GM10248 (cell line): ENCODE data around the gene RAD51B.

ENCODE experiments used
- CTCF ChIA-PET: fragments of 300-600 bp; sonication (Branson Sonifier 250); formaldehyde crosslinking; extraction: SDS; loops from one replicate; lab custom pipeline; 2021; ENCODE audit warnings: antibody characterized with exemption; lab: Yijun Ruan, JAX
- POLR2A ChIA-PET: fragments of 350-650 bp; sonication (Branson Sonifier 250); formaldehyde crosslinking; extraction: SDS; loops from one replicate; lab custom pipeline; 2020; ENCODE audit warnings: antibody characterized with exemption; lab: Yijun Ruan, JAX
- DNase-seq: peaks from one replicate; pipeline ENCODE4 v3.0.0; 2012; ENCODE audit errors: extremely low spot score
- TF ChIP-seq, protein P1 (sequence below): IDR thresholded peaks from 2 replicates; pipeline ENCODE4 v1.5.1; 2012; ENCODE audit warnings: mild to moderate bottlenecking, low read depth; ENCODE audit errors: extremely low read depth, missing control alignments, control extremely low read depth

RAD51B gene

GRCh38 chr14:68482018-68482417 lies 662.4 kb downstream of the RAD51B start:
- ChIA-PET CTCF (no interaction called here), POLR2A (no interaction called here)
- TF ChIP-seq, protein P1, sequence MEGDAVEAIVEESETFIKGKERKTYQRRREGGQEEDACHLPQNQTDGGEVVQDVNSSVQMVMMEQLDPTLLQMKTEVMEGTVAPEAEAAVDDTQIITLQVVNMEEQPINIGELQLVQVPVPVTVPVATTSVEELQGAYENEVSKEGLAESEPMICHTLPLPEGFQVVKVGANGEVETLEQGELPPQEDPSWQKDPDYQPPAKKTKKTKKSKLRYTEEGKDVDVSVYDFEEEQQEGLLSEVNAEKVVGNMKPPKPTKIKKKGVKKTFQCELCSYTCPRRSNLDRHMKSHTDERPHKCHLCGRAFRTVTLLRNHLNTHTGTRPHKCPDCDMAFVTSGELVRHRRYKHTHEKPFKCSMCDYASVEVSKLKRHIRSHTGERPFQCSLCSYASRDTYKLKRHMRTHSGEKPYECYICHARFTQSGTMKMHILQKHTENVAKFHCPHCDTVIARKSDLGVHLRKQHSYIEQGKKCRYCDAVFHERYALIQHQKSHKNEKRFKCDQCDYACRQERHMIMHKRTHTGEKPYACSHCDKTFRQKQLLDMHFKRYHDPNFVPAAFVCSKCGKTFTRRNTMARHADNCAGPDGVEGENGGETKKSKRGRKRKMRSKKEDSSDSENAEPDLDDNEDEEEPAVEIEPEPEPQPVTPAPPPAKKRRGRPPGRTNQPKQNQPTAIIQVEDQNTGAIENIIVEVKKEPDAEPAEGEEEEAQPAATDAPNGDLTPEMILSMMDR, result no peak
- DNase-seq, result no peak

DNA sequence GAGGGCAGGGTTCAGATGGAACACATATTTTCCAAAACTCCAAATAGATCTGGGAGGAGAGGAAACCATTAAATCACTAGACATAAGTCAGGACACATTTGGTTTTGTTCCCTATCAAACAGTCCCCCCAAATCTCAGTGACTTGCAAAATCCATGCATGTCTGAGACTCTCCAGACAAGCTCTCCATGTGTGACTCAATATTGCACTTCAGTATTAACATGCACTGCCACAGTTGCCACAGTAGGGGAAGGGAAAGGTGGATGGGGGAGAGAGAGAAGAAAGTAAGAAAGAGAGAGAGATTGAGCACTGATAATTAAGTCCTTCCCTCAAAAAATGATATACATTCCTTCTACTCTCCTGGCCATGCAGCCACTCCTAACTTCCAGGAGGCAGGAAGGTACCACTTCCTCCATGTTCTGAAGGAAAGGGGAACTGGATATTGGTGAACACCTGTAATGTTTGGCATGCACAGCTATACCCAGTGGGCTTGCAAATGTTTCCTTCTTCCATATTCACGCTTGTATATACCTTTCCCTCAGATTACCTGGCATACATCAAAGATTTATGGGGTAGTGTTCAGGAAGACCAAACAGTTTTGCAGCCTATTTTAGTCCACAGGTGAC lies 663.3 kb downstream of the RAD51B start:
- ChIA-PET POLR2A (no interaction called here), CTCF (interaction anchor here (1.1 to 2.6 kb wide), 4 partner anchors 7 to 334 kb away, joined by 3 to 9 read pairs (median 4); no protein-coding TSS in a partner anchor)
- no peak for DNase-seq
- TF ChIP-seq, protein P1, result no peak

GRCh38 chr14:68486033-68486732 lies 666.6 kb downstream of the RAD51B start:
- no peak for DNase-seq
- TF ChIP-seq, protein P1, result no peak
- CTCF ChIA-PET, result interaction anchor here (1.1 kb wide), 3 partner anchors 8 to 20 kb away, joined by 3 to 4 read pairs (median 3); no protein-coding TSS in a partner anchor
- POLR2A ChIA-PET, result no interaction called here

DNA sequence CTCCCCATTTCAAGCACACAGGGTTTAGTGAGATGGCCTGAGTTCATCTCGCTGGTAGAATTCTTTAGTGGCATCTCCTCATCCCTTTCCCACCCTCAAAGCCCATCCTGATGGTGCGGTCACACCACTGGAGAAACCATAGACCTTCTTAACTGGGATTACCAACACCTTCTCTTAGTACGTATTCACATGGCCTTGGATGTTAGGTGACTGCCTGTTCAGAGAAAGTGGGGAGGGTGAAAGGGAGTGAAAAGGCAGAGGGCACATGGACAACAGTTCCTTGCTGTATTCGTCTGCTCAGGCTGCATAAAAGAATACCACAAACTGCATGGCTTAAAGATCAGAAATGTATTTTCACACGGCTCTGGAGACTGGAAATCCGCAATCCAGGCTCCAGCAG lies 667.2 kb downstream of the RAD51B start:
- ChIA-PET CTCF (interaction anchor here (1.1 kb wide), 2 partner anchors 15 to 20 kb away, joined by 3 to 4 read pairs; no protein-coding TSS in a partner anchor), POLR2A (no interaction called here)
- DNase-seq, result no peak
- TF ChIP-seq, protein P1, result no peak

DNA sequence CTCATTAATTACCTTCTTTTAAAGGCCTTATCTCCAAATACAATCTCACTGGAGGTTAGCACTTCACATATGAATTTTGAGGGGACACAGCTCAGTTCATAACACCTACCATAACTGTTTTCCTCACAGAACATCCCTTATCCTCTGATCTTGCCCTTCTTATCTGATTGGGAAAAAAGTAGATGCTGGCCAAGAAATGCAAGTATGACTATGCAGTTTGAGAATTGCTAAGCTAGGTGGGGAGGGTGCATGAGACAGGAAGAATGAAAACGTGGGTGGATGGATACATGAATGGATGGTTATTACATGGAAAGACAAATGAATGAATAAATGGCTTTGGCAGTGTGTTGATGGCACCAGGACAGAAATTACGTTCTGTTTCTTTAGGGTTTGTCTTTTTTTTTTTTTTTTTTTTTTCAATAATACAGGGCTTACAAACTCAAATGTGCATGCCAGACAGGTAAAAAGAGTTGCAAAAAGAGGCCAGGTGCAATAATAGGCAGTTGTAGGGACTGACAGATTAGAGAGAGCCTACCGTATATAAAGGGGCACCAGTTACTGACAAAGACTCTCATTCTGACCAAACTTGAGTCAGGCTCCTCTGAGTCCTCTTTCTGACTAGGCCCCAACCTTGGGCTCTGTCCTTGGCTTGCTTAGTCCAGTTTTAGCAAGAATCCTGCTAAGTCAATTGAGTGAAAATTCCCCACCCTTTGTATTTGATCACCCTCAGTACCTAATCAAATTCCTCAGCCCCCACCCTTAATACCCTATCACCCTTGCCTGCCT lies 668.4 kb downstream of the RAD51B start:
- TF ChIP-seq, protein P1, result no peak
- DNase-seq, result no peak
- ChIA-PET CTCF (no interaction called here), POLR2A (no interaction called here)

DNA sequence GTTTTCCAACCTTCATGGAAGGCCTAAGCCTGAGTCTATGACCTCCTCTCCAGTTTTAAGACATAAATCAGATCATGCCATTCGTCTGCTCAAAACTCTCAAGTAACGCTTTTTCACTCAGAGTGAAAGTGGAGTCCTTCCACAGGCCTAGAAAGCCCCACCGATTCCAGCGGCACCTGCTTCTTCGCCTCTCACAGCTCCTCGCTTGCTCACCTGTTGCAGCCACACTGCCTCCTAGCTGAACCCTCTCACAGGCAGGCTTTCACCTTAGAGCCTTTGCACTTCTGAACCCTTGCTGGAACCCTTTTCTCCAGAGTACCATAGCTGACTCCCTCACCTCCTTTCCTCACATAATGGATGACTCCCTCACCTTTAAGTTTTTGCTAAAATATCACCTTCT lies 672.2 kb downstream of the RAD51B start:
- ChIA-PET CTCF (interaction anchor here (0.7 to 3.0 kb wide), 9 partner anchors 12 to 203 kb away, joined by 3 to 13 read pairs (median 3); no protein-coding TSS in a partner anchor), POLR2A (no interaction called here)
- no peak for DNase-seq
- TF ChIP-seq, protein P1, result no peak
